SK-N-SH (cell line): ENCODE data around the gene SUMO1. TPM values are rescaled to one million over a fixed set of nuclear protein-coding genes. Genes with fewer than 3 reads are reported as not detected.

Source experiments
- CTCF ChIA-PET: fragments of 300-600, 350-600 bp; formaldehyde crosslinking; extraction: SDS; loops from one replicate; lab custom pipeline; 2021; lab: Yijun Ruan, JAX
- POLR2A ChIA-PET: fragments of 350-600 bp; sonication (Branson Sonifier 250); formaldehyde crosslinking; extraction: SDS; loops from one replicate; lab custom pipeline; 2020; ENCODE audit warnings: antibody characterized with exemption, inconsistent platforms; lab: Yijun Ruan, JAX
- DNase-seq: peaks from one replicate; pipeline ENCODE4 v3.0.0; 2012
- H2AFZ ChIP-seq: fragments of 200-600 bp; sonication (generic); 2 replicates; pipeline ENCODE4 v1.8.1; 2016; ENCODE audit warnings: antibody characterized with exemption, mild to moderate bottlenecking, low read depth
- H3F3A ChIP-seq: fragments of 200-600 bp; sonication (generic); replicated peaks from 2 replicates; pipeline ENCODE3; 2016; ENCODE audit warnings: antibody characterized with exemption, mild to moderate bottlenecking; ENCODE audit not compliant: insufficient read depth
- H3K27ac ChIP-seq, 2 experiments: fragments of 200-500 bp in 1 of 2; fragments of 200-600 bp in 1 of 2; sonication (Bioruptor generic) in 1 of 2; sonication (generic), shearing (Covaris generic) in 1 of 2; 2 replicates each; pipeline versions ENCODE4 v1.5.1 to v1.6.1; 2014 to 2016; ENCODE audit warnings: low read depth in 2 of 2, inconsistent platforms in 1 of 2, low read length in 1 of 2, mild to moderate bottlenecking in 1 of 2, mixed read lengths in 1 of 2
- H3K27me3 ChIP-seq: fragments of 200-600 bp; sonication (generic), shearing (Covaris generic); 2 replicates; pipeline ENCODE4 v1.6.1; 2016; ENCODE audit warnings: mixed run types; ENCODE audit not compliant: insufficient read depth
- H3K36me3 ChIP-seq, 2 experiments: fragments of 200-500 bp in 1 of 2; fragments of 200-600 bp in 1 of 2; sonication (Bioruptor generic) in 1 of 2; sonication (generic) in 1 of 2; replicated peaks in 1 of 2; 2 replicates each; pipeline versions ENCODE3 to v1.5.1; 2014 to 2016; ENCODE audit warnings: low read length in 1 of 2, mild to moderate bottlenecking in 1 of 2; ENCODE audit not compliant: insufficient read depth in 2 of 2, control insufficient read depth in 1 of 2
- H3K4me1 ChIP-seq, 2 experiments: fragments of 200-500 bp in 1 of 2; fragments of 200-600 bp in 1 of 2; sonication (Bioruptor generic) in 1 of 2; sonication (generic), shearing (Covaris generic) in 1 of 2; 2 replicates each; pipeline versions ENCODE4 v1.5.1 to v1.6.1; 2014 to 2016; ENCODE audit warnings: low read depth in 1 of 2, low read length in 1 of 2, mixed run types in 1 of 2; ENCODE audit not compliant: insufficient read depth in 2 of 2, control insufficient read depth in 1 of 2
- H3K4me2 ChIP-seq: fragments of 200-600 bp; sonication (generic), shearing (Covaris generic); 2 replicates; pipeline ENCODE4 v1.6.1; 2017; ENCODE audit warnings: mixed run types
- H3K4me3 ChIP-seq, 2 experiments: fragments of 200-500 bp in 1 of 2; fragments of 200-600 bp in 1 of 2; sonication (Bioruptor generic) in 1 of 2; sonication (generic), shearing (Covaris generic) in 1 of 2; 2 replicates each; pipeline versions ENCODE4 v1.5.1 to v1.8.1; 2014 to 2016; ENCODE audit warnings: low read depth in 2 of 2, inconsistent platforms in 1 of 2, low read length in 1 of 2, mild to moderate bottlenecking in 1 of 2, mixed read lengths in 1 of 2, moderate library complexity in 1 of 2
- H3K79me2 ChIP-seq: fragments of 200-600 bp; sonication (generic); 2 replicates; pipeline ENCODE4 v1.8.1; 2017; ENCODE audit warnings: mild to moderate bottlenecking; ENCODE audit not compliant: insufficient read depth
- H3K9ac ChIP-seq: fragments of 200-600 bp; sonication (generic); 2 replicates; pipeline ENCODE4 v1.6.1; 2017; ENCODE audit warnings: mixed run types
- H3K9me2 ChIP-seq: fragments of 200-600 bp; sonication (generic); 2 replicates; pipeline ENCODE4 v1.6.1; 2017; ENCODE audit warnings: mixed run types
- H3K9me3 ChIP-seq: fragments of 200-600 bp; sonication (generic); 2 replicates; pipeline ENCODE4 v1.6.1; 2017; ENCODE audit warnings: mixed run types, mild to moderate bottlenecking, moderate library complexity
- H4K20me1 ChIP-seq: fragments of 200-600 bp; sonication (generic); 2 replicates; pipeline ENCODE4 v1.6.1; 2017; ENCODE audit warnings: mild to moderate bottlenecking, mixed run types; ENCODE audit not compliant: insufficient read depth
- CHD2 ChIP-seq: fragments of 150-350 bp; IDR thresholded peaks from 2 replicates; pipeline ENCODE4 v1.6.1; 2018; ENCODE audit warnings: low read length; ENCODE audit not compliant: partially characterized antibody
- CTCF ChIP-seq: fragments of 200-600 bp; sonication (generic); IDR thresholded peaks from 2 replicates; pipeline ENCODE4 v1.6.1; 2017; ENCODE audit warnings: antibody characterized with exemption, mild to moderate bottlenecking, moderate library complexity
- EP300 ChIP-seq, 2 experiments: IDR thresholded peaks; 2 replicates each; pipeline versions ENCODE4 v1.4.0 to v1.6.1; 2012; ENCODE audit warnings: borderline replicate concordance in 1 of 2, low read depth in 1 of 2, low read length in 1 of 2
- FOXM1 ChIP-seq: IDR thresholded peaks from 2 replicates; pipeline ENCODE4 v1.4.0; 2012; ENCODE audit warnings: low read depth, mild to moderate bottlenecking
- GABPA ChIP-seq: IDR thresholded peaks from 2 replicates; pipeline ENCODE4 v1.4.0; 2012; ENCODE audit warnings: low read depth, mild to moderate bottlenecking
- GATA2 ChIP-seq: sonication (generic); formaldehyde crosslinking; IDR thresholded peaks from 2 replicates; pipeline ENCODE4 v1.5.0; 2020; ENCODE audit warnings: mild to moderate bottlenecking, missing genetic modification reagents
- MAX ChIP-seq: IDR thresholded peaks from 2 replicates; pipeline ENCODE4 v1.4.0; 2012; ENCODE audit warnings: low read depth
- RAD21 ChIP-seq: IDR thresholded peaks from 2 replicates; pipeline ENCODE4 v1.6.1; 2012; ENCODE audit warnings: mild to moderate bottlenecking, low read length
- RCOR1 ChIP-seq: fragments of 150-350 bp; IDR thresholded peaks from 2 replicates; pipeline ENCODE4 v1.6.1; 2017; ENCODE audit warnings: antibody characterized with exemption, low read length
- REST ChIP-seq: IDR thresholded peaks from 2 replicates; pipeline ENCODE4 v1.6.1; 2012; ENCODE audit warnings: mild to moderate bottlenecking, low read depth, low read length, moderate library complexity
- RXRA ChIP-seq: IDR thresholded peaks from 2 replicates; pipeline ENCODE4 v1.4.0; 2012; ENCODE audit warnings: low read depth, mild to moderate bottlenecking, borderline replicate concordance
- SIN3A ChIP-seq: IDR thresholded peaks from 2 replicates; pipeline ENCODE4 v1.6.1; 2012; ENCODE audit warnings: low read depth, mild to moderate bottlenecking, low read length, moderate library complexity, borderline replicate concordance
- TCF12 ChIP-seq: IDR thresholded peaks from 2 replicates; pipeline ENCODE4 v1.4.0; 2012
- TEAD4 ChIP-seq: IDR thresholded peaks from 2 replicates; pipeline ENCODE4 v1.4.0; 2012; ENCODE audit warnings: mild to moderate bottlenecking, borderline replicate concordance; ENCODE audit not compliant: insufficient read depth
- ZBTB33 ChIP-seq: IDR thresholded peaks from 2 replicates; pipeline ENCODE4 v1.4.0; 2012; ENCODE audit warnings: low read depth, borderline replicate concordance
- whole genome bisulfite sequencing: methylation state at CpG from one replicate; pipeline ENCODE4 v1.1.6; 2017; ENCODE audit warnings: low lambda C conversion rate; 5-methylcytosine and 5-hydroxymethylcytosine counted together
- polyA plus RNA-seq, 3 experiments: library from polyadenylated mRNA; depleted of rRNA; stranded (reverse); fragments of >200 nt; gene quantifications; 2 replicates each; pipeline ENCODE4 v1.2.3, GENCODE V29; 2012

Gene SUMO1
- polyA plus RNA-seq, 1 of the 3 experiments (the other 2 are of a cell fraction) = 42.8 TPM

DNA sequence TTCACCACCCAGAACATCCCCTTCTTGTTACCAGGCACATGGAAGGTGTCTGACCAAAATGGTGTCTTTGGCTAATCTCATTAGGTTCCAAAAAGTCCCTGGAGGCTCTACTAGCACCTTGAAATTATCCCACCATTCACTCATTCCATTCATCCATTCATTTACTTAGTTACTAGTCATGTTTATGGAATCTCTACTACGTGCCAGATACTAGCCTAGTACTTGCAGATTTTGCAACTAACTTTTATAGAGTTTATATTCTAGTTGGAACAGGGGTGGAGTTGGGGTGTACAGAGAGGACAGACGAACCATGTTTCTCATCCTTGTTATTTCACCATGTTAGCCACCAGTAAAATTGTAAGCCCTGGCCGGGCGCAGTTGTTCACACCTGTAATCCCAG is 23.1 kb upstream of the SUMO1 start:
- H3K27me3 ChIP-seq = no peaks in the 10 kb centered on the region
- no peaks in the 10 kb centered on the region for H3K4me1 ChIP-seq
- no peak for TF ChIP-seq RXRA
- TF ChIP-seq SIN3A = no peak
- TF ChIP-seq GABPA = no peak
- no peak for TF ChIP-seq TEAD4
- TF ChIP-seq EP300 (IDR thresholded peaks at IDR 0.05; ENCODE audit: borderline replicate concordance in 1 of 2, low read depth in 1 of 2, low read length in 1 of 2) = no peak
- TF ChIP-seq REST = no peak
- no peak for TF ChIP-seq CHD2
- no peak for TF ChIP-seq CTCF
- no peak overlapping the region for H2AFZ ChIP-seq
- H3K79me2 ChIP-seq = peaks cover 11% of the 10 kb centered on the region
- no peak overlapping the region for H3K4me3 ChIP-seq
- H3K4me2 ChIP-seq = no peak overlapping the region
- H3K9me2 ChIP-seq = no peaks in the 10 kb centered on the region
- H3K9me3 ChIP-seq = no peaks in the 10 kb centered on the region
- ChIA-PET POLR2A (no interaction called here), CTCF (no interaction called here)
- no peak overlapping the region for H3K27ac ChIP-seq
- no peak for DNase-seq
- no peaks in the 10 kb centered on the region for H3K36me3 ChIP-seq
- H3F3A ChIP-seq = peaks cover 14% of the 10 kb centered on the region
- peaks cover 3% of the 10 kb centered on the region for H4K20me1 ChIP-seq
- 78% methylated on average over 4 of the region's 4 CpGs for whole genome bisulfite sequencing
- H3K9ac ChIP-seq = no peak overlapping the region

- WGBS = 90% methylated on average over 5 of the region's 5 CpGs
- H3K36me3 ChIP-seq = no peaks in the 10 kb centered on the region
- H3K4me2 ChIP-seq = no peak overlapping the region
- H3K79me2 ChIP-seq = no peaks in the 10 kb centered on the region
- TF ChIP-seq RAD21 (no peak), FOXM1 (no peak), MAX (no peak), CHD2 (no peak), TCF12 (no peak), SIN3A (no peak), GATA2 (no peak), ZBTB33 (no peak), RCOR1 (no peak), GABPA (no peak)
- no peaks in the 10 kb centered on the region for H3K9me3 ChIP-seq
- 0 out of 2 replicates have a peak overlapping the region, but pooled peaks have one; percentile 22 for H2AFZ ChIP-seq
- no peak for DNase-seq
- no peaks in the 10 kb centered on the region for H3K4me1 ChIP-seq
- peaks cover 4% of the 10 kb centered on the region for H3F3A ChIP-seq
- POLR2A ChIA-PET = no interaction called here
- no peak overlapping the region for H3K4me3 ChIP-seq
- H4K20me1 ChIP-seq = no peaks in the 10 kb centered on the region
- H3K9me2 ChIP-seq = no peaks in the 10 kb centered on the region
- CTCF ChIA-PET = no interaction called here
- no peaks in the 10 kb centered on the region for H3K27me3 ChIP-seq
- no peak overlapping the region for H3K27ac ChIP-seq
- no peak overlapping the region for H3K9ac ChIP-seq
Measured at GRCh38 chr2:202251494-202251893, 13.1 kb upstream of the SUMO1 start.
